Measurements from ENCODE around the gene CRB1. TPM values are rescaled to one million over a fixed set of nuclear protein-coding genes. Genes with fewer than 3 reads are reported as not detected.

CRB1 gene
- total RNA-seq, 1 experiment from 2014 or later: not detected

GRCh38 chr1:197222025-197222685 is 45.9 kb upstream of the CRB1 start:
- H3K18ac ChIP-seq (ENCODE audit: insufficient read length, low read depth, low read length): no peak overlapping the region
- no peak overlapping the region for H4K5ac ChIP-seq (ENCODE audit: insufficient read length, low read depth, low read length)
- H3K79me2 ChIP-seq (ENCODE audit: insufficient read depth, low read length): no peaks in the 10 kb centered on the region
- no peak overlapping the region for H2BK120ac ChIP-seq (ENCODE audit: low read depth, low read length, poor library complexity, severe bottlenecking)
- no peaks in the 10 kb centered on the region for H3K4me1 ChIP-seq (ENCODE audit: insufficient read depth, low read length)
- no peaks in the 10 kb centered on the region for H3K27me3 ChIP-seq (ENCODE audit: insufficient read depth, low read length)
- peaks cover 5% of the 10 kb centered on the region in 2 experiments; a peak in 2 of 4 replicates for H3K4me1 Mint-ChIP-seq
- no peak overlapping the region for H3K27ac ChIP-seq (ENCODE audit: insufficient read length, low read depth, low read length)
- H2BK15ac ChIP-seq (ENCODE audit: low read depth, low read length): no peak overlapping the region
- H3K23ac ChIP-seq (ENCODE audit: insufficient read length, low read depth, low read length): no peak overlapping the region
- no peak overlapping the region for H3K14ac ChIP-seq (ENCODE audit: insufficient read depth, low read length)
- H3K9me3 Mint-ChIP-seq: no peaks in the 10 kb centered on the region
- H3K56ac ChIP-seq (ENCODE audit: insufficient read length, low read depth, low read length): no peak overlapping the region
- H3K4ac ChIP-seq (ENCODE audit: low read depth, low read length): no peak overlapping the region
- peak overlapping the region in 2 of 3 experiments; percentile 21 to 30; a peak in 3 of 7 replicates for H3K27ac Mint-ChIP-seq
- H3K9ac ChIP-seq (ENCODE audit: extremely low read depth, insufficient read length, low read length): no peak overlapping the region
- H3K36me3 Mint-ChIP-seq (ENCODE audit: insufficient read depth in 1 of 3, low read depth in 3 of 3): no peaks in the 10 kb centered on the region
- no peak overlapping the region for H4K8ac ChIP-seq (replicated peaks; ENCODE audit: insufficient read length, low read depth, low read length)
- no peaks in the 10 kb centered on the region for H3K79me1 ChIP-seq (ENCODE audit: insufficient read depth, low read depth, low read length, poor library complexity, severe bottlenecking)
- H2AFZ ChIP-seq (ENCODE audit: low read length): no peak overlapping the region
- H2BK5ac ChIP-seq (ENCODE audit: insufficient read length, low read length): no peak overlapping the region
- no peaks in the 10 kb centered on the region for H3K27me3 Mint-ChIP-seq (ENCODE audit: low read depth)
- no peak for TF ChIP-seq CTCF (conservative IDR thresholded peaks at IDR 0.05)
- H2BK20ac ChIP-seq (ENCODE audit: low read depth, low read length, poor library complexity, severe bottlenecking): no peak overlapping the region
- H4K91ac ChIP-seq (ENCODE audit: insufficient read length, low read depth, low read length): no peak overlapping the region
- whole genome bisulfite sequencing (ENCODE audit: extremely low coverage, insufficient read length, low lambda C conversion rate): no CpG with 5 or more reads among the region's 21 CpGs
- no peaks in the 10 kb centered on the region for H3K9me3 ChIP-seq (ENCODE audit: control insufficient read depth, low read depth, low read length)
- no peak overlapping the region for H3K4me3 Mint-ChIP-seq
- DNase-seq: no peak
- H3T11ph ChIP-seq (ENCODE audit: low read length): no peak overlapping the region
- H4K20me1 ChIP-seq (ENCODE audit: control insufficient read depth, insufficient read depth, insufficient read length): peaks cover 2% of the 10 kb centered on the region
- no peak overlapping the region for H2BK12ac ChIP-seq (ENCODE audit: insufficient read length, low read depth, low read length)
- H3K23me2 ChIP-seq (ENCODE audit: insufficient read length, low read depth, low read length, poor library complexity, severe bottlenecking): no peaks in the 10 kb centered on the region
- no peak overlapping the region for H3K4me2 ChIP-seq (ENCODE audit: insufficient read depth, insufficient read length, low read length)
- no peak overlapping the region for H2AK5ac ChIP-seq (ENCODE audit: insufficient read length, low read length)
